Panc1 (cell line): ENCODE measurements around the gene RPRD2. TPM values are rescaled to one million over a fixed set of nuclear protein-coding genes. Genes with fewer than 3 reads are reported as not detected.

Source experiments
- ATAC-seq: fragments of 200-7000 bp; cut with Tn5 transposase; 2 replicates; pipeline ENCODE4 v1.9.1; 2020; ENCODE audit warnings: mild to moderate bottlenecking, moderate library complexity
- BruUV-seq: library from RNA; stranded (reverse); fragments of 400-500 nt; replicated peaks from 2 replicates; lab custom pipeline; 2021; lab: Mats Ljungman, UMichigan
- CTCF ChIA-PET: fragments of 300-600 bp; sonication (Branson Sonifier 250); formaldehyde crosslinking; loops from one replicate; lab custom pipeline; 2022; ENCODE audit warnings: antibody characterized with exemption; lab: Charles Lee
- POLR2A ChIA-PET: fragments of 300-600 bp; sonication (Branson Sonifier 250); formaldehyde crosslinking; loops from one replicate; lab custom pipeline; 2022; ENCODE audit warnings: antibody characterized with exemption; lab: Charles Lee
- DNase-seq: peaks from one replicate; pipeline ENCODE4 v3.0.0-alpha.2; 2010; ENCODE audit warnings: low read depth, low spot score
- H3K27ac ChIP-seq: 2 replicates; pipeline ENCODE4 v1.5.1; 2011; ENCODE audit warnings: mild to moderate bottlenecking, low read length, inconsistent platforms
- H3K27me3 ChIP-seq: fragments of 200-500 bp; sonication (Bioruptor generic); 2 replicates; pipeline ENCODE4 v1.6.0; 2014; ENCODE audit warnings: low read length, inconsistent platforms; ENCODE audit not compliant: control insufficient read depth, insufficient read depth
- H3K36me3 ChIP-seq: fragments of 200-500 bp; sonication (Bioruptor generic); 2 replicates; pipeline ENCODE4 v1.5.1; 2014; ENCODE audit warnings: inconsistent platforms, mild to moderate bottlenecking, low read length, moderate library complexity; ENCODE audit not compliant: control insufficient read depth, insufficient read depth
- H3K4me1 ChIP-seq: 2 replicates; pipeline ENCODE4 v1.5.1; 2011; ENCODE audit warnings: inconsistent platforms, mild to moderate bottlenecking, low read length, moderate library complexity; ENCODE audit not compliant: control insufficient read depth, insufficient read depth
- H3K4me3 ChIP-seq, 2 experiments: 2 replicates each; pipeline ENCODE4 v1.5.1; 2011 to 2012; ENCODE audit warnings: low read depth in 2 of 2, low read length in 2 of 2, mild to moderate bottlenecking in 2 of 2, inconsistent platforms in 1 of 2, moderate library complexity in 1 of 2
- H3K9me3 ChIP-seq: fragments of 200-500 bp; sonication (Bioruptor generic); 2 replicates; pipeline ENCODE4 v1.5.1; 2014; ENCODE audit warnings: low read depth, mild to moderate bottlenecking, inconsistent platforms, low read length, moderate library complexity; ENCODE audit not compliant: control insufficient read depth, insufficient read depth
- CTCF ChIP-seq: fragments of 450-650 bp; IDR thresholded peaks from 2 replicates; pipeline ENCODE4 v1.5.1; 2017; ENCODE audit warnings: mild to moderate bottlenecking
- POLR2AphosphoS5 ChIP-seq: IDR thresholded peaks from 2 replicates; pipeline ENCODE4 v1.6.1; 2012; ENCODE audit warnings: mild to moderate bottlenecking, low read depth, low read length, moderate library complexity
- REST ChIP-seq, 2 experiments: IDR thresholded peaks; 2 replicates each; pipeline ENCODE4 v1.6.1; 2011 to 2012; ENCODE audit warnings: low read depth in 2 of 2, control low read depth in 1 of 2, low read length in 1 of 2, mild to moderate bottlenecking in 1 of 2, moderate library complexity in 1 of 2; ENCODE audit not compliant: insufficient read depth in 1 of 2
- SIN3A ChIP-seq: IDR thresholded peaks from 2 replicates; pipeline ENCODE4 v1.6.1; 2012; ENCODE audit warnings: low read depth, mild to moderate bottlenecking, low read length, moderate library complexity, borderline replicate concordance; ENCODE audit not compliant: insufficient read depth
- TCF7L2 ChIP-seq: IDR thresholded peaks from 2 replicates; pipeline ENCODE4 v1.6.1; 2011; ENCODE audit warnings: mild to moderate bottlenecking, low read depth, low read length, inconsistent platforms
- in situ Hi-C: cut with HindIII; loops from 2 replicates; pipeline ENCODE4 v1.10.0; 2016; ENCODE audit warnings: low sequenced_read_pairs, low pct_unique_long_range_greater_than_20kb
- intact Hi-C: fragments of 100-400 bp; cut with micrococcal nuclease; formaldehyde crosslinking; loops from one replicate; pipeline ENCODE4 v1.10.0; 2022; ENCODE audit not compliant: unreplicated experiment
- total RNA-seq: library from RNA; stranded (reverse); gene quantifications from one replicate; pipeline ENCODE4 v1.2.1, GENCODE V29; 2021; ENCODE audit not compliant: unreplicated experiment

Gene RPRD2
- total RNA-seq, 1 experiment from 2014 or later: 28.3 TPM

GRCh38 chr1:150514260-150514659, 150.3 kb downstream of the RPRD2 start:
- no peaks in the 10 kb centered on the region for H3K4me1 ChIP-seq
- H3K27ac ChIP-seq: no peak overlapping the region
- TF ChIP-seq REST (IDR thresholded peaks at IDR 0.05; ENCODE audit: insufficient read depth in 1 of 2, low read depth in 2 of 2, low read length in 1 of 2) (no peak), SIN3A (no peak), TCF7L2 (no peak), POLR2AphosphoS5 (no peak), CTCF (no peak)
- in situ Hi-C loops: no loop called here
- H3K9me3 ChIP-seq: no peaks in the 10 kb centered on the region
- ChIA-PET POLR2A (no interaction called here), CTCF (interaction anchor here (0.5 to 0.6 kb wide), 3 partner anchors 47 to 334 kb away, joined by 3 to 4 read pairs (median 3); no protein-coding TSS in a partner anchor)
- DNase-seq: no peak
- intact Hi-C loops: no loop called here
- no TSS peak for BruUV-seq
- no peaks in the 10 kb centered on the region for H3K27me3 ChIP-seq
- H3K36me3 ChIP-seq: no peaks in the 10 kb centered on the region
- H3K4me3 ChIP-seq: no peak overlapping the region
- no peak for ATAC-seq

GRCh38 chr1:150514913-150515327, 151.0 kb downstream of the RPRD2 start:
- Histone ChIP-seq H3K36me3 (no peaks in the 10 kb centered on the region), H3K27ac (peak overlapping the region; percentile 76), H3K9me3 (no peaks in the 10 kb centered on the region), H3K4me3 (peak overlapping the region; percentile 66 to 74), H3K4me1 (no peaks in the 10 kb centered on the region), H3K27me3 (no peaks in the 10 kb centered on the region)
- in situ Hi-C loops (no loop called here), intact Hi-C loops (no loop called here)
- no peak for TF ChIP-seq POLR2AphosphoS5
- no peak for TF ChIP-seq SIN3A
- TF ChIP-seq REST (IDR thresholded peaks at IDR 0.05; ENCODE audit: insufficient read depth in 1 of 2, low read depth in 2 of 2, low read length in 1 of 2): no peak
- TF ChIP-seq TCF7L2: no peak
- no peak for TF ChIP-seq CTCF
- ChIA-PET CTCF (interaction anchor here (0.5 to 1.1 kb wide), 4 partner anchors 18 to 333 kb away, joined by 3 to 4 read pairs (median 4); no protein-coding TSS in a partner anchor), POLR2A (no interaction called here)
- ATAC-seq: peak; percentile 31
- BruUV-seq: no TSS peak
- no peak for DNase-seq
